Endodermal cell (in vitro differentiated cells): ENCODE results near the gene SLC22A13. TPM values are rescaled to one million over a fixed set of nuclear protein-coding genes. Genes with fewer than 3 reads are reported as not detected.
A peak's percentile ranks its signal among the peaks of the same experiment; 100 is the strongest.
"Not testable (repeated sequence)": the region's sequence is repeated elsewhere in the genome, so short reads cannot be mapped to it uniquely, and the experiment has no call there.

Experiments used
- DNase-seq: peaks from one replicate; pipeline ENCODE4 v3.0.0-alpha.2; 2017
- H3K27ac ChIP-seq: 2 replicates; pipeline ENCODE4 v1.5.1; 2013; ENCODE audit warnings: mild to moderate bottlenecking, low read depth, low read length, moderate library complexity
- H3K27me3 ChIP-seq: 2 replicates; pipeline ENCODE4 v1.6.1; 2013; ENCODE audit warnings: mild to moderate bottlenecking, low read length, moderate library complexity; ENCODE audit not compliant: insufficient read depth, control insufficient read depth, poor library complexity, severe bottlenecking
- H3K36me3 ChIP-seq: 2 replicates; pipeline ENCODE4 v1.7.0; 2013; ENCODE audit warnings: mild to moderate bottlenecking, low read length, moderate library complexity; ENCODE audit not compliant: control insufficient read depth, insufficient read depth
- H3K4me1 ChIP-seq: one replicate; pipeline ENCODE4 v1.7.0; 2013; ENCODE audit warnings: low read length; ENCODE audit not compliant: control insufficient read depth, insufficient read depth
- H3K4me3 ChIP-seq: 2 replicates; pipeline ENCODE4 v1.5.1; 2013; ENCODE audit warnings: mild to moderate bottlenecking, low read length, moderate library complexity
- H3K9ac ChIP-seq: 2 replicates; pipeline ENCODE4 v1.6.1; 2013; ENCODE audit warnings: mild to moderate bottlenecking, low read length, moderate library complexity; ENCODE audit not compliant: poor library complexity, severe bottlenecking; ENCODE audit errors: extremely low read depth
- H3K9me3 ChIP-seq: 2 replicates; pipeline ENCODE4 v1.6.1; 2013; ENCODE audit warnings: mild to moderate bottlenecking, low read length, moderate library complexity; ENCODE audit not compliant: control insufficient read depth
- H3K27ac Mint-ChIP-seq: 2 replicates; pipeline ENCODE4 v1.8.0; 2020; ENCODE audit warnings: mixed read lengths
- H3K27me3 Mint-ChIP-seq: 2 replicates; pipeline ENCODE4 v1.8.0; 2021; ENCODE audit warnings: mild to moderate bottlenecking, mixed read lengths; ENCODE audit not compliant: insufficient read depth
- H3K36me3 Mint-ChIP-seq: 2 replicates; pipeline ENCODE4 v1.8.0; 2020; ENCODE audit warnings: low read depth, mixed read lengths
- H3K4me1 Mint-ChIP-seq: 2 replicates; pipeline ENCODE4 v1.8.0; 2020; ENCODE audit warnings: mixed read lengths
- H3K4me3 Mint-ChIP-seq: 2 replicates; pipeline ENCODE4 v1.8.0; 2020; ENCODE audit warnings: mild to moderate bottlenecking, moderate library complexity, mixed read lengths
- H3K9me3 Mint-ChIP-seq: 2 replicates; pipeline ENCODE4 v1.8.0; 2020; ENCODE audit warnings: mild to moderate bottlenecking, mixed read lengths
- WGBS, 2 experiments: methylation state at CpG; one replicate each; pipeline versions ENCODE4 v1.1.5 to v1.1.7; 2013; ENCODE audit warnings: missing lambda C conversion rate in 2 of 2, mixed read lengths in 1 of 2; ENCODE audit not compliant: insufficient coverage in 1 of 2, insufficient read length in 1 of 2; 5-methylcytosine and 5-hydroxymethylcytosine counted together
- total RNA-seq, 2 donors: library from RNA; stranded (reverse); fragmentation: NEBNext Ultra II Directional in 1 of 2; extraction: Animal tissue kit (Norgen Biotek cat#: 25700) in 1 of 2; gene quantifications; 2 replicates in 1 of 2; 3 replicates in 1 of 2; pipeline ENCODE4 v1.2.1, GENCODE V29; 2021
- TF ChIP-seq, protein P1 (sequence below): fragments of 200-600 bp; sonication (generic); conservative IDR thresholded peaks from 2 replicates; pipeline ENCODE4 v1.5.0; 2021; ENCODE audit warnings: antibody characterized with exemption, mild to moderate bottlenecking

SLC22A13 gene
- total RNA-seq, 2 donors from 2014 or later, result 0.13 to 0.33 TPM

DNA sequence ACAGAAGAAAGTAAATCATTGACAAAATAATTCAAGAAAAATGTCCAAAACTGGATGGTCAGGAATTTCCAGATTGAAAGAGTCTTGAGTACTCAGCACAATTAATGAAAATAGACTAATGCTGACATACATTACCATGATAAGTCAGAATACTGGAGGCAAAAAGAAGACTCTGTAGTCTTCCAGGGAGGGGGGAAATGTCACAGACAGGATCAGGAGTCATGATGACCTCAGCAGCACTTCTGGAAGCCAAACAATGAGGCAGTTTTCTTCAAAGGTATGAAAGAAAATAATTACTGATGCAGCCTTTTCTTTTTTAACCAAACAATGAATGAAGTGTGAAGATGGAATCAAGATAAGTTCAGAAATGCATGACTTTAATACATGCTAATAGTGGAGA is 30.1 kb upstream of the SLC22A13 start:
- Histone ChIP-seq H3K4me3 (no peak overlapping the region), H3K9me3 (peaks cover 26% of the 10 kb centered on the region), H3K27ac (no peak overlapping the region), H3K4me1 (no peaks in the 10 kb centered on the region), H3K9ac (no peak overlapping the region), H3K36me3 (peaks cover 84% of the 10 kb centered on the region), H3K27me3 (no peaks in the 10 kb centered on the region)
- peaks cover 6% of the 10 kb centered on the region for H3K9me3 Mint-ChIP-seq
- H3K4me1 Mint-ChIP-seq, result no peaks in the 10 kb centered on the region
- no peak overlapping the region for H3K27ac Mint-ChIP-seq
- H3K27me3 Mint-ChIP-seq, result no peaks in the 10 kb centered on the region
- peaks cover 77% of the 10 kb centered on the region for H3K36me3 Mint-ChIP-seq
- no peak for DNase-seq
- no peak overlapping the region for H3K4me3 Mint-ChIP-seq
- TF ChIP-seq, protein P1, sequence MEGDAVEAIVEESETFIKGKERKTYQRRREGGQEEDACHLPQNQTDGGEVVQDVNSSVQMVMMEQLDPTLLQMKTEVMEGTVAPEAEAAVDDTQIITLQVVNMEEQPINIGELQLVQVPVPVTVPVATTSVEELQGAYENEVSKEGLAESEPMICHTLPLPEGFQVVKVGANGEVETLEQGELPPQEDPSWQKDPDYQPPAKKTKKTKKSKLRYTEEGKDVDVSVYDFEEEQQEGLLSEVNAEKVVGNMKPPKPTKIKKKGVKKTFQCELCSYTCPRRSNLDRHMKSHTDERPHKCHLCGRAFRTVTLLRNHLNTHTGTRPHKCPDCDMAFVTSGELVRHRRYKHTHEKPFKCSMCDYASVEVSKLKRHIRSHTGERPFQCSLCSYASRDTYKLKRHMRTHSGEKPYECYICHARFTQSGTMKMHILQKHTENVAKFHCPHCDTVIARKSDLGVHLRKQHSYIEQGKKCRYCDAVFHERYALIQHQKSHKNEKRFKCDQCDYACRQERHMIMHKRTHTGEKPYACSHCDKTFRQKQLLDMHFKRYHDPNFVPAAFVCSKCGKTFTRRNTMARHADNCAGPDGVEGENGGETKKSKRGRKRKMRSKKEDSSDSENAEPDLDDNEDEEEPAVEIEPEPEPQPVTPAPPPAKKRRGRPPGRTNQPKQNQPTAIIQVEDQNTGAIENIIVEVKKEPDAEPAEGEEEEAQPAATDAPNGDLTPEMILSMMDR, result no peak

DNA sequence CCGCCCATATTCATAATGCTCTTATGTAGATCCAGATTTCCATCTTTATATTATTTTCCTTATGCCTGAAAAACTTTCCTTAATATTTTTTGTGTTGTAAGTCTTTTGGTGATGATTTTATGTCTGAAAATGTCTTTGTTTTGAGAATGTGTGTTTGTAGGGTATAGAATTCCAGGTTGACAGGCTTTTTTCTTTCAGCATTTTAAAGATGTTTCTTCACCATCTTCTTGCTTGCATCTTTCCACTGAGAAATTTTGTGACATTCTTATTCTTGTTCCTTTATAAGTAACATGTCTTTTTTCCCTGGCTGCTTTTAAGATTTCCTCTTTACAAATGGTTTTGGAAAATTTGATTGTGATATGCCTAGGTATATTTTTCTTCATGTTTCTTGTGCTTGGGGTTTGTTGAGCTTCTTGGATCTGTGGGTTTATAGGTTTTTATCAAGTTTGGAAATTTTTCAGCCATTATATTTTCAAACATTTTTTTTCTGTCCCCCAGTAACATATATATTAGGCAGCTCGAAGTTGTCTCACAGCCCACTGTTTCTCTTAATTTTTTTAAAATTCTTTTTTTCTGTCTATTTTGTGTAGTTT is 27.1 kb upstream of the SLC22A13 start:
- no peak overlapping the region for H3K4me3 Mint-ChIP-seq
- H3K27me3 ChIP-seq, result no peaks in the 10 kb centered on the region
- H3K36me3 Mint-ChIP-seq, result peaks cover 69% of the 10 kb centered on the region
- H3K27me3 Mint-ChIP-seq, result no peaks in the 10 kb centered on the region
- peaks cover 88% of the 10 kb centered on the region for H3K36me3 ChIP-seq
- H3K9me3 Mint-ChIP-seq, result peaks cover 6% of the 10 kb centered on the region
- H3K9ac ChIP-seq, result no peak overlapping the region
- H3K4me3 ChIP-seq, result no peak overlapping the region
- no peak overlapping the region for H3K27ac ChIP-seq
- TF ChIP-seq, protein P1, result no peak
- 100% methylated on average over 2 of the region's 2 CpGs; no CpG with 5 or more reads in 1 of the 2 experiments for WGBS, 2 experiments
- no peaks in the 10 kb centered on the region for H3K4me1 ChIP-seq
- H3K4me1 Mint-ChIP-seq, result no peaks in the 10 kb centered on the region
- H3K27ac Mint-ChIP-seq, result no peak overlapping the region
- DNase-seq, result no peak
- peaks cover 26% of the 10 kb centered on the region for H3K9me3 ChIP-seq

DNA sequence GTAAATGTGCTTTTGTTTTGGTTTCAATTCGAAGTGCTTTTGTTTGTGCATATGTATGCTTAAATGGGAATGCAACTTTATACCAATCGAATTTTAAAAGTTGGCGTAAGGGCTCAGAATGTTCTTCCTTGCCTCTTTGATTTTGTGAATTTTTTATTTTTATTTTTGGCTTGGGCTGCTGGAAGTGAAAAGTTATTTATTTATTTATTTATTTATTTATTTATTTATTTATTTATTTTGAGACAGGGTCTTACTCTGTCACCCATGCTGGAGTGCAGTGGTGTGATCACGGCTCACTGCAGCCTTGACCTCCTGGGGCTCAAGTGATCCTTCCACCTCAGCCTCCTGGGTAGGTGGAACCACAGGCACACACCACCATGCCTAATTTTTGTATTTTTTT is 22.8 kb upstream of the SLC22A13 start:
- not testable (repeated sequence) for H3K4me1 ChIP-seq, H3K27me3 Mint-ChIP-seq, H3K4me1 Mint-ChIP-seq, H3K27ac ChIP-seq, H3K27ac Mint-ChIP-seq, H3K4me3 ChIP-seq, H3K27me3 ChIP-seq, DNase-seq, H3K4me3 Mint-ChIP-seq, H3K9me3 Mint-ChIP-seq, H3K9ac ChIP-seq
- H3K36me3 Mint-ChIP-seq, result peaks cover 54% of the 10 kb centered on the region
- peaks cover 17% of the 10 kb centered on the region for H3K9me3 ChIP-seq
- peaks cover 72% of the 10 kb centered on the region for H3K36me3 ChIP-seq
- 98 to 100% methylated on average over 1 to 4 of the region's 4 CpGs for WGBS, 2 experiments

DNA sequence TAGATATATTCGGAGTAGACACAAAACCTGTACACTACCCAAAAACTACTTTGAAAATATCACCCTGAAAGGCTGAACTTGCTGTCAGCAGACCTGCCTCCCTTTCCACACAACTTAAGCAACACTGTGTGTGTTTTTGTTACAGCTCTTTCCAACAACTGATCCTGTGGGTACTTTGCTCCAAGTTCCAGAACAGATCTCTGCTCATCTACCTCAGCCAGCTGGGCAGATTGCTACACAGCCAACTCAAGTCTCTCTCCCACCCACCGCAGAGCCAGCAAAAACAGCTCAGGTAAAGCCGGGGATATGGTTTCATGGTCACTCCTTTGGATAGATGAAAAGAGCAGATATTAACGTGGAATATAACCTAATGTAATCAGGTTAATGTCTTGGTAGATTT is 19.7 kb upstream of the SLC22A13 start:
- Histone ChIP-seq H3K9me3 (no peaks in the 10 kb centered on the region), H3K27ac (no peak overlapping the region)
- WGBS, 2 experiments, result 94 to 95% methylated on average over 3 to 4 of the region's 4 CpGs

More for the DNA sequence above, 19.7 kb upstream of the SLC22A13 start:
- Mint-ChIP-seq H3K36me3 (peaks cover 43% of the 10 kb centered on the region), H3K27me3 (no peaks in the 10 kb centered on the region), H3K9me3 (no peaks in the 10 kb centered on the region), H3K4me1 (no peaks in the 10 kb centered on the region), H3K4me3 (no peak overlapping the region), H3K27ac (peak overlapping the region; percentile 6)
- no peak overlapping the region for H3K4me3 ChIP-seq
- no peak overlapping the region for H3K9ac ChIP-seq
- H3K4me1 ChIP-seq, result no peaks in the 10 kb centered on the region
- TF ChIP-seq, protein P1, result no peak
- H3K36me3 ChIP-seq, result peaks cover 68% of the 10 kb centered on the region
- DNase-seq, result no peak
- H3K27me3 ChIP-seq, result no peaks in the 10 kb centered on the region
